Neural cell (in vitro differentiated cells): ENCODE data around the gene DOCK9. TPM values are rescaled to one million over a fixed set of nuclear protein-coding genes. Genes with fewer than 3 reads are reported as not detected.

Experiments
- H2AFZ ChIP-seq: fragments of 200-600, 300-800 bp; sonication (generic), shearing (Covaris generic); 2 replicates; pipeline ENCODE4 v1.6.0; 2014; ENCODE audit warnings: low read depth, mild to moderate bottlenecking, antibody characterized with exemption, low read length, moderate library complexity
- H3F3A ChIP-seq: fragments of 200-600 bp; shearing (Covaris generic); 2 replicates; pipeline ENCODE4 v1.6.1; 2016; ENCODE audit warnings: mild to moderate bottlenecking, moderate library complexity, mixed read lengths, antibody characterized with exemption, low read length; ENCODE audit not compliant: insufficient read depth, poor library complexity, severe bottlenecking
- H3K27ac ChIP-seq: fragments of 200-600, 300-800 bp; sonication (generic), shearing (Covaris generic); 2 replicates; pipeline ENCODE4 v1.5.1; 2014; ENCODE audit warnings: mild to moderate bottlenecking, low read length, moderate library complexity
- H3K27me3 ChIP-seq: fragments of 300-800, 200-600 bp; sonication (generic), shearing (Covaris generic); 2 replicates; pipeline ENCODE4 v1.6.0; 2014; ENCODE audit warnings: mild to moderate bottlenecking, low read depth, low read length, moderate library complexity; ENCODE audit not compliant: insufficient read depth
- H3K36me3 ChIP-seq: fragments of 300-800, 200-600 bp; sonication (generic), shearing (Covaris generic); 2 replicates; pipeline ENCODE4 v1.5.1; 2014; ENCODE audit warnings: mild to moderate bottlenecking, antibody characterized with exemption, low read length, moderate library complexity; ENCODE audit not compliant: insufficient read depth
- H3K4me2 ChIP-seq: fragments of 300-800, 200-600 bp; sonication (generic), shearing (Covaris generic); 2 replicates; pipeline ENCODE4 v1.6.0; 2014; ENCODE audit warnings: mild to moderate bottlenecking, low read length
- H3K4me3 ChIP-seq: fragments of 300-800, 200-600 bp; sonication (generic), shearing (Covaris generic); 2 replicates; pipeline ENCODE4 v1.5.1; 2014; ENCODE audit warnings: mild to moderate bottlenecking, low read length, moderate library complexity
- H3K79me2 ChIP-seq: fragments of 200-600 bp; shearing (Covaris generic); replicated peaks from 2 replicates; pipeline ENCODE4 v1.6.0; 2014; ENCODE audit warnings: mild to moderate bottlenecking, low read length, moderate library complexity; ENCODE audit not compliant: insufficient read depth
- H3K9ac ChIP-seq: fragments of 300-800, 200-600 bp; sonication (generic), shearing (Covaris generic); 2 replicates; pipeline ENCODE4 v1.6.1; 2016; ENCODE audit warnings: mild to moderate bottlenecking, low read length, mixed read lengths
- H3K9me2 ChIP-seq: fragments of 200-600 bp; shearing (Covaris generic); 2 replicates; pipeline ENCODE4 v1.6.1; 2016; ENCODE audit warnings: mild to moderate bottlenecking, low read length, mixed read lengths; ENCODE audit not compliant: insufficient read depth
- H3K9me3 ChIP-seq: fragments of 200-600, 300-800 bp; sonication (generic), shearing (Covaris generic); 2 replicates; pipeline ENCODE4 v1.6.1; 2016; ENCODE audit warnings: mild to moderate bottlenecking, mixed run types, low read length, moderate library complexity, mixed read lengths
- H4K20me1 ChIP-seq: fragments of 200-600 bp; shearing (Covaris generic); 2 replicates; pipeline ENCODE4 v1.6.1; 2016; ENCODE audit warnings: mild to moderate bottlenecking, mixed run types; ENCODE audit not compliant: insufficient read depth
- CTCF ChIP-seq: fragments of 450-650 bp; IDR thresholded peaks from 2 replicates; pipeline ENCODE4 v1.5.1; 2014; ENCODE audit warnings: antibody characterized with exemption, mild to moderate bottlenecking, moderate library complexity; ENCODE audit not compliant: poor library complexity, severe bottlenecking
- EP300 ChIP-seq: fragments of 450-650 bp; conservative IDR thresholded peaks from 2 replicates; pipeline ENCODE4 v1.6.1; 2014; ENCODE audit warnings: antibody characterized with exemption, mild to moderate bottlenecking, moderate library complexity; ENCODE audit not compliant: poor library complexity, severe bottlenecking
- EZH2 ChIP-seq: fragments of 200-600, 300-800 bp; shearing (Covaris generic), sonication (generic); IDR thresholded peaks from 2 replicates; pipeline ENCODE4 v1.6.1; 2014; ENCODE audit warnings: antibody characterized with exemption, low read length, borderline replicate concordance, mild to moderate bottlenecking; ENCODE audit not compliant: insufficient read depth, poor library complexity, severe bottlenecking
- MXI1 ChIP-seq: fragments of 450-650 bp; conservative IDR thresholded peaks from 2 replicates; pipeline ENCODE4 v1.6.1; 2014; ENCODE audit warnings: antibody characterized with exemption, mild to moderate bottlenecking; ENCODE audit not compliant: poor library complexity, severe bottlenecking
- POLR2AphosphoS5 ChIP-seq: IDR thresholded peaks from 2 replicates; pipeline ENCODE4 v1.6.1; 2012
- RAD21 ChIP-seq: fragments of 450-650 bp; conservative IDR thresholded peaks from 2 replicates; pipeline ENCODE4 v1.6.1; 2014; ENCODE audit warnings: antibody characterized with exemption, mild to moderate bottlenecking, moderate library complexity
- REST ChIP-seq: IDR thresholded peaks from 2 replicates; pipeline ENCODE4 v1.6.1; 2012; ENCODE audit warnings: borderline replicate concordance
- SMC3 ChIP-seq: fragments of 450-650 bp; conservative IDR thresholded peaks from 2 replicates; pipeline ENCODE4 v1.6.1; 2014; ENCODE audit warnings: antibody characterized with exemption, mild to moderate bottlenecking, moderate library complexity; ENCODE audit not compliant: poor library complexity
- TAF1 ChIP-seq: IDR thresholded peaks from 2 replicates; pipeline ENCODE4 v1.6.1; 2012; ENCODE audit warnings: low read depth
- polyA plus RNA-seq: library from polyadenylated mRNA; depleted of rRNA; stranded (reverse); fragments of >200 nt; gene quantifications from 2 replicates; pipeline ENCODE4 v1.2.3, GENCODE V29; 2014

The DOCK9 gene
- polyA plus RNA-seq, 1 donor from 2014 or later: 11.4 TPM

- H3K9me2 ChIP-seq: no peaks in the 10 kb centered on the region
- H3K27ac ChIP-seq: no peak overlapping the region
- no peak for TF ChIP-seq TAF1
- TF ChIP-seq SMC3: no peak
- no peak for TF ChIP-seq REST
- no peak for TF ChIP-seq CTCF
- no peak for TF ChIP-seq POLR2AphosphoS5
- no peak for TF ChIP-seq EZH2
- TF ChIP-seq MXI1: no peak
- no peak for TF ChIP-seq EP300
- TF ChIP-seq RAD21: no peak
- H3K4me3 ChIP-seq: no peak overlapping the region
- H3K4me2 ChIP-seq: no peak overlapping the region
- no peaks in the 10 kb centered on the region for H3K79me2 ChIP-seq
- no peaks in the 10 kb centered on the region for H3K36me3 ChIP-seq
- no peaks in the 10 kb centered on the region for H3F3A ChIP-seq
- no peak overlapping the region for H3K9ac ChIP-seq
- H3K27me3 ChIP-seq: no peaks in the 10 kb centered on the region
- H4K20me1 ChIP-seq: no peaks in the 10 kb centered on the region
- no peak overlapping the region for H2AFZ ChIP-seq
- H3K9me3 ChIP-seq: no peaks in the 10 kb centered on the region
Observed at GRCh38 chr13:98922306-98922705, 55.6 kb downstream of the DOCK9 start.

- H4K20me1 ChIP-seq: no peaks in the 10 kb centered on the region
- H3K79me2 ChIP-seq: no peaks in the 10 kb centered on the region
- no peak overlapping the region for H3K27ac ChIP-seq
- H3K4me2 ChIP-seq: no peak overlapping the region
- TF ChIP-seq MXI1 (no peak), RAD21 (no peak), CTCF (no peak), TAF1 (no peak), EZH2 (no peak), EP300 (no peak), SMC3 (no peak), REST (no peak), POLR2AphosphoS5 (no peak)
- no peaks in the 10 kb centered on the region for H3K9me2 ChIP-seq
- no peak overlapping the region for H3K4me3 ChIP-seq
- no peaks in the 10 kb centered on the region for H3K27me3 ChIP-seq
- H3K9me3 ChIP-seq: no peaks in the 10 kb centered on the region
- H2AFZ ChIP-seq: no peak overlapping the region
- H3K9ac ChIP-seq: no peak overlapping the region
- H3K36me3 ChIP-seq: no peaks in the 10 kb centered on the region
- no peaks in the 10 kb centered on the region for H3F3A ChIP-seq
Observed at GRCh38 chr13:98921786-98922185, 56.1 kb downstream of the DOCK9 start.
